Testis (tissue), 3 donors: ENCODE results near the gene DNAAF1. TPM values are rescaled to one million over a fixed set of nuclear protein-coding genes. Genes with fewer than 3 reads are reported as not detected.

Source experiments
- DNase-seq: peaks from one replicate; pipeline ENCODE4 v3.0.0-alpha.2; 2019
- H3K27ac ChIP-seq, 2 donors: fragments of 200-600 bp; sonication (generic); one replicate each; pipeline ENCODE4 v1.5.1; 2019
- H3K27me3 ChIP-seq: fragments of 200-600 bp; sonication (generic); one replicate; pipeline ENCODE4 v1.5.1; 2019
- H3K36me3 ChIP-seq: fragments of 200-600 bp; sonication (generic); one replicate; pipeline ENCODE4 v1.5.1; 2017; ENCODE audit warnings: low read depth; ENCODE audit errors: missing control alignments
- H3K4me1 ChIP-seq: fragments of 200-600 bp; sonication (generic); one replicate; pipeline ENCODE4 v1.5.1; 2019
- H3K4me3 ChIP-seq, 2 donors: fragments of 200-600 bp; sonication (generic); one replicate each; pipeline ENCODE4 v1.5.1; 2017 to 2019
- H3K9me3 ChIP-seq: fragments of 200-600 bp; sonication (generic); one replicate; pipeline ENCODE4 v1.5.1; 2017
- POLR2A ChIP-seq: fragments of 450-650 bp; IDR thresholded peaks from one replicate; pipeline ENCODE4 v1.6.1; 2017; ENCODE audit warnings: antibody characterized with exemption, mild to moderate bottlenecking, moderate library complexity
- WGBS, 2 donors: methylation state at CpG; one replicate each; pipeline ENCODE4 v1.1.5; 2018; 5-methylcytosine and 5-hydroxymethylcytosine counted together
- intact Hi-C: fragments of 100-400 bp; cut with DNase I; formaldehyde crosslinking; loops from one replicate; pipeline ENCODE4 v1.15.1; 2023; ENCODE audit warnings: low total_unique reads
- polyA plus RNA-seq: library from polyadenylated mRNA; stranded (reverse); fragments of 350-450 nt; fragmentation: Illumina TruSeq; extraction: RNeasy Lipid Tissue Mini Kit (QIAGEN cat#74804); gene quantifications from one replicate; pipeline ENCODE4 v1.2.3, GENCODE V29; 2014; ENCODE audit warnings: low read depth, low replicate concordance; ENCODE audit not compliant: insufficient read depth
- total RNA-seq, 2 donors: library from RNA; depleted of rRNA; stranded (reverse); fragments of >200 nt; gene quantifications; one replicate each; pipeline ENCODE4 v1.2.3, GENCODE V29; 2016
- TF ChIP-seq, protein P1 (sequence below), 3 experiments: fragments of 450-650 bp in 2 of 3; fragments of 200-600 bp in 1 of 3; sonication (generic) in 1 of 3; IDR thresholded peaks; one replicate each; pipeline ENCODE4 v1.5.1; 2016 to 2019; ENCODE audit warnings: antibody characterized with exemption in 3 of 3, mild to moderate bottlenecking in 2 of 3, moderate library complexity in 1 of 3

Gene DNAAF1
- total and polyA plus RNA-seq, 3 donors from 2014 or later = 50.9 to 161 (median 89.4) TPM

DNA sequence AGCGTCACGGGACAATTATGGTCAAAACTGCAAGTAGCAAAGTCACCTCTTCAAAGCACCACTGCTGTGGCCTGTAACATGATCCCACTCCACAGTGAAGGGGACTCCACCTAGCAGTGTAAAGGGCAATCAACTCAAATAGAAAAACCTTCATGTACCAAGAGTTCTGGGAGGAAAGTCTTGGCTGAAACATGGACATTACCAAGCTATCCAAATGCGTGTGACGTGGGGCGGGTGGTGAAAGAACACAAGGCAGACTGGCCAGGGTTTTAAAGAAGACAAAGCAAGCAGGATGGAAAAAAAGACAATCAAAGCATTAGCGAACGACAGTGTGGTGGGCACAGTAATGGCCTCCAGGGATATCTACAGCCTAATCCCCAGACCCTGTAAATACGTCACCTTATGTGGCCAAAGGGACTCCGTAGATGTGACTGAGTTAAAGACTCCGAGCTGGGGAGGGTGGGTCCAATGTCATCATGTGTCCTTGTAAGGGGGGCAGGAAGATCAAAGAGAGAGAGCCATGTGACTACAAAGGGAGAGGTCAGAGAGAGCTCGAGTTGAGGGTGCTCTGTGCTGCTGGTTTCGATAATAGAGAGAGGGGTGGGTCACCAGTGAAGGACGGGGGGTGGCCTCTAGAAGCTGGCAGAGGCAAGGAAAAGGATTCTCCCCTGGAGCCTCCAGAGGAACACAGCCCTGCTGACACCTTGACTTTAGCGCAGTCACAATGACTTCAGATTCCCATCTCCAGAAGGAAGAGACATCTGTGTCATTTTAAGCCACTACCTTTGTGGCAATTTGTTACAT is 6.1 kb upstream of the DNAAF1 start:
- Histone ChIP-seq H3K27me3 (no peaks in the 10 kb centered on the region), H3K4me3 (no peak overlapping the region), H3K9me3 (no peaks in the 10 kb centered on the region), H3K36me3 (no peaks in the 10 kb centered on the region), H3K27ac (peak overlapping the region in 1 of 2 donors; percentile 61), H3K4me1 (peaks cover 12% of the 10 kb centered on the region)
- no peak for DNase-seq
- WGBS, 2 donors = 55 to 57% methylated on average over 14 of the region's 14 CpGs
- TF ChIP-seq POLR2A = no peak
- TF ChIP-seq, protein P1, sequence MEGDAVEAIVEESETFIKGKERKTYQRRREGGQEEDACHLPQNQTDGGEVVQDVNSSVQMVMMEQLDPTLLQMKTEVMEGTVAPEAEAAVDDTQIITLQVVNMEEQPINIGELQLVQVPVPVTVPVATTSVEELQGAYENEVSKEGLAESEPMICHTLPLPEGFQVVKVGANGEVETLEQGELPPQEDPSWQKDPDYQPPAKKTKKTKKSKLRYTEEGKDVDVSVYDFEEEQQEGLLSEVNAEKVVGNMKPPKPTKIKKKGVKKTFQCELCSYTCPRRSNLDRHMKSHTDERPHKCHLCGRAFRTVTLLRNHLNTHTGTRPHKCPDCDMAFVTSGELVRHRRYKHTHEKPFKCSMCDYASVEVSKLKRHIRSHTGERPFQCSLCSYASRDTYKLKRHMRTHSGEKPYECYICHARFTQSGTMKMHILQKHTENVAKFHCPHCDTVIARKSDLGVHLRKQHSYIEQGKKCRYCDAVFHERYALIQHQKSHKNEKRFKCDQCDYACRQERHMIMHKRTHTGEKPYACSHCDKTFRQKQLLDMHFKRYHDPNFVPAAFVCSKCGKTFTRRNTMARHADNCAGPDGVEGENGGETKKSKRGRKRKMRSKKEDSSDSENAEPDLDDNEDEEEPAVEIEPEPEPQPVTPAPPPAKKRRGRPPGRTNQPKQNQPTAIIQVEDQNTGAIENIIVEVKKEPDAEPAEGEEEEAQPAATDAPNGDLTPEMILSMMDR (IDR thresholded peaks at IDR 0.05) = no peak
- intact Hi-C loops = no loop called here

DNA sequence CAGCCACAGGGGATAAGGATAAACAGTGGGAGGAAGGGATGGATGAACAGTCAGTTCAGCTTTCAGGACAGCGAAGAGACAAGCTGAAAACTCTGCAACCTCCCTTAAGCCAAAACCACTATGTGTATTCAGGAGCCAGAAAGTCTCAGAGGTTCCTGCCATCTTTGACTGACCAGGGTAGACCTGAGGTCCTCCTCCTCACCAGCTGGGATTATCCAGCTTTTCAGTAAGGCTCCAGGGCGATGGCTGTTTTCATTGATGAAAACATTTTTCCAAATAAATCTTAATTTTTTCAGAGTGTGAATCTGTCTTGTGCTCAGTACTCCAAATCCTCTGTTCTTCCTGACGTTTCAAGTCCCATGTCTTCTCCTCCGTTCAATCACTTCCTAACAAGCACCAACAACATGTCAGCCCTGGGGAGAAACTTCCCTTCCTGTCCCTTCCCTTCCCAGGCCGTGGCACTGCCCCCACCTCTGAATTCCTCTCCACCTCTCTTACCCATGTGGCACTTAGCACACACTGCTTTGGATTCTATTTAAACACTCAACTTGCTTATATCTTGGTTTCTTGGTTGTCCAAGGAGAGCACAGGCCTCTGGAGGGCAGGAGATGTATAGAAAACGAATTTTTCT is 5.4 kb upstream of the DNAAF1 start:
- Histone ChIP-seq H3K4me3 (no peak overlapping the region), H3K36me3 (no peaks in the 10 kb centered on the region), H3K27ac (peak overlapping the region in 1 of 2 donors; percentile 61), H3K4me1 (peaks cover 15% of the 10 kb centered on the region), H3K9me3 (no peaks in the 10 kb centered on the region), H3K27me3 (no peaks in the 10 kb centered on the region)
- TF ChIP-seq, protein P1 (IDR thresholded peaks at IDR 0.05) = no peak
- TF ChIP-seq POLR2A = no peak
- intact Hi-C loops = no loop called here
- no peak for DNase-seq
- 73 to 81% methylated on average over 6 of the region's 6 CpGs for WGBS, 2 donors

DNA sequence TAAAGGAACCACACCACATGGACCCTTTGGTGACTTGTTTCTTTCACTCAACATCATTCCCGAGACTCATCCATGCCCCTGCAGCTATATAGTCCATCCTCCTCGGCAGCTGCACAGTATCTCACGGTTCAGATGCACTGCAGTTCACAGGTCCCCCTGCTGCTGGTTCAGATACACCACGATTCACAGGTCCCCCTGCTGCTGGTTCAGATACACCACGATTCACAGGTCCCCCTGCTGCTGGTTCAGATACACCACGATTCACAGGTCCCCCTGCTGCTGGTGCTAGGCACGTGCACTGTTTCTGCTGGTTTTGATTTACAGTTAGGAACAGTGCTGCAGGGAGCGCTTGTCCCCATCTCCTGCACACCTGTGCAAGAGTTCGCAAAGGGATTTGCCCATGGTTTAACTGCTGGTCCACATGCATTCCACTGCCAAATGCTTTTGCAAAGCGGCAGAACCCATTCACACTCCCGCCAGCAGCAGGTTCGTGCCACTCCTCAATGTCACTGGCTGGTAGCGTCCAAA is 3.9 kb upstream of the DNAAF1 start:
- TF ChIP-seq POLR2A = no peak
- TF ChIP-seq, protein P1 (IDR thresholded peaks at IDR 0.05) = no peak
- no peaks in the 10 kb centered on the region for H3K27me3 ChIP-seq
- H3K36me3 ChIP-seq = no peaks in the 10 kb centered on the region

DNA sequence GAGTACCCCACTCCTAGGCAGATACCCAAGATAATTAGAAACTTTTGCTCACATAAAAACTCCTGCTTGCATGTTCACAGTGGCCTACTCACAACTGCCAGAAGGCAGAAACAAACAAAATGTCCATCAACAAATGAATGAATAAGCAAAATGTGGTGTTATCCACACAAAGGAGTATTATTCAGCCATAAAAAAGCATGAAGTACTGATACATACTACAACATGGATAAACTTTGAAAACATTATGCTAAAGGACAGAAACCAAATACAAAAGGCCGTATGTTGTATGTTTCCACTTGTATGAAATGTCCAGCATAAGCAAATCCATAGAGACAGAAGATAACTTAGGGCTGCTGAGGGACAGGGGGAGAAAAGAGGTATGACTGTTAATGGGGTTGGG is 2.0 kb upstream of the DNAAF1 start:
- TF ChIP-seq, protein P1 (IDR thresholded peaks at IDR 0.05) = no peak
- no peak for TF ChIP-seq POLR2A
- 68 to 97% methylated on average over 1 of the region's 1 CpG for WGBS, 2 donors
- Histone ChIP-seq H3K9me3 (no peaks in the 10 kb centered on the region), H3K4me3 (no peak overlapping the region), H3K27me3 (no peaks in the 10 kb centered on the region), H3K27ac (no peak overlapping the region), H3K36me3 (no peaks in the 10 kb centered on the region), H3K4me1 (peaks cover 15% of the 10 kb centered on the region)
- intact Hi-C loops = no loop called here
- DNase-seq = no peak

More for the DNA sequence above, 3.9 kb upstream of the DNAAF1 start:
- peaks cover 15% of the 10 kb centered on the region for H3K4me1 ChIP-seq
- no peak overlapping the region for H3K27ac ChIP-seq
- intact Hi-C loops = no loop called here
- 82 to 84% methylated on average over 13 of the region's 13 CpGs for WGBS, 2 donors
- no peaks in the 10 kb centered on the region for H3K9me3 ChIP-seq
- DNase-seq = no peak
- no peak overlapping the region for H3K4me3 ChIP-seq
